Mesenchymal stem cell (in vitro differentiated cells and primary cell): Measurements from ENCODE around the gene MAP1LC3A.

ENCODE experiments used
- DNase-seq: peaks from one replicate; pipeline ENCODE4 v3.0.0-alpha.2; 2013
- H2AFZ ChIP-seq: one replicate; pipeline ENCODE4 v1.6.1; 2013; ENCODE audit warnings: low read depth, mild to moderate bottlenecking, control low read depth, inconsistent platforms, low read length, moderate library complexity
- H2AK5ac ChIP-seq: 2 replicates; pipeline ENCODE4 v1.6.1; 2013; ENCODE audit warnings: low read length, moderate library complexity, mild to moderate bottlenecking, inconsistent platforms; ENCODE audit not compliant: severe bottlenecking
- H2BK120ac ChIP-seq: one replicate; pipeline ENCODE4 v1.6.1; 2013; ENCODE audit warnings: low read depth, mild to moderate bottlenecking, inconsistent platforms, low read length, moderate library complexity
- H2BK12ac ChIP-seq, 2 experiments: one replicate each; pipeline ENCODE4 v1.6.1; 2013; ENCODE audit warnings: inconsistent platforms in 2 of 2, low read length in 2 of 2, mild to moderate bottlenecking in 2 of 2, moderate library complexity in 2 of 2, control low read depth in 1 of 2
- H2BK15ac ChIP-seq: one replicate; pipeline ENCODE4 v1.6.1; 2013; ENCODE audit warnings: mild to moderate bottlenecking, low read depth, inconsistent platforms; ENCODE audit not compliant: poor library complexity, severe bottlenecking
- H2BK5ac ChIP-seq: 2 replicates; pipeline ENCODE4 v1.6.1; 2013; ENCODE audit warnings: low read depth, mild to moderate bottlenecking, low read length, control low read depth, inconsistent platforms; ENCODE audit not compliant: poor library complexity, severe bottlenecking
- H3K14ac ChIP-seq, 2 experiments: one replicate each; pipeline ENCODE4 v1.6.1; 2013; ENCODE audit warnings: inconsistent platforms in 2 of 2, low read length in 2 of 2, control low read depth in 1 of 2, mild to moderate bottlenecking in 1 of 2, moderate library complexity in 1 of 2
- H3K18ac ChIP-seq, 2 experiments: one replicate each; pipeline ENCODE4 v1.6.1; 2013; ENCODE audit warnings: inconsistent platforms in 2 of 2, low read length in 2 of 2, control low read depth in 1 of 2, low read depth in 1 of 2, mild to moderate bottlenecking in 1 of 2
- H3K23ac ChIP-seq, 2 experiments: one replicate each; pipeline ENCODE4 v1.6.1; 2013; ENCODE audit warnings: inconsistent platforms in 2 of 2, low read length in 2 of 2, mild to moderate bottlenecking in 2 of 2, moderate library complexity in 2 of 2, control low read depth in 1 of 2
- H3K27ac ChIP-seq: 2 replicates; pipeline ENCODE4 v1.5.1; 2013; ENCODE audit warnings: mild to moderate bottlenecking, moderate library complexity, low read length, control low read depth, inconsistent platforms; ENCODE audit not compliant: poor library complexity, severe bottlenecking
- H3K27me3 ChIP-seq, 2 experiments: 2 replicates each; pipeline versions ENCODE4 v1.6.1 to v1.7.0; 2013; ENCODE audit warnings: low read length in 2 of 2, mild to moderate bottlenecking in 2 of 2, moderate library complexity in 2 of 2, control low read depth in 1 of 2, inconsistent platforms in 1 of 2; ENCODE audit not compliant: control insufficient read depth in 1 of 2, insufficient read depth in 1 of 2
- H3K36me3 ChIP-seq, 2 experiments: 2 replicates each; pipeline versions ENCODE4 v1.6.1 to v1.7.0; 2013; ENCODE audit warnings: low read length in 2 of 2, control low read depth in 1 of 2, inconsistent platforms in 1 of 2, low read depth in 1 of 2, mild to moderate bottlenecking in 1 of 2; ENCODE audit not compliant: insufficient read depth in 2 of 2, control insufficient read depth in 1 of 2
- H3K4ac ChIP-seq, 2 experiments: one replicate each; pipeline ENCODE4 v1.6.1; 2013; ENCODE audit warnings: inconsistent platforms in 2 of 2, low read length in 2 of 2, mild to moderate bottlenecking in 2 of 2, moderate library complexity in 2 of 2, control low read depth in 1 of 2, low read depth in 1 of 2
- H3K4me1 ChIP-seq: 2 replicates; pipeline ENCODE4 v1.6.1; 2013; ENCODE audit warnings: low read depth, low read length, control low read depth; ENCODE audit not compliant: control insufficient read depth, insufficient read depth
- H3K4me2 ChIP-seq: 2 replicates; pipeline ENCODE4 v1.6.1; 2013; ENCODE audit warnings: low read length, mild to moderate bottlenecking, inconsistent platforms; ENCODE audit not compliant: poor library complexity, severe bottlenecking
- H3K4me3 ChIP-seq, 2 experiments: 2 replicates each; pipeline versions ENCODE4 v1.5.1 to v1.7.0; 2013; ENCODE audit warnings: low read length in 2 of 2, mild to moderate bottlenecking in 2 of 2, control low read depth in 1 of 2, low read depth in 1 of 2; ENCODE audit not compliant: insufficient read depth in 1 of 2
- H3K79me1 ChIP-seq: replicated peaks from 2 replicates; pipeline ENCODE4 v1.6.1; 2013; ENCODE audit warnings: mild to moderate bottlenecking, control low read depth, low read length, inconsistent platforms; ENCODE audit not compliant: poor library complexity, severe bottlenecking
- H3K9ac ChIP-seq: 2 replicates; pipeline ENCODE4 v1.7.0; 2013; ENCODE audit warnings: mild to moderate bottlenecking, low read length, moderate library complexity
- H3K9me3 ChIP-seq: 2 replicates; pipeline ENCODE4 v1.7.0; 2013; ENCODE audit warnings: mild to moderate bottlenecking, low read length; ENCODE audit not compliant: control insufficient read depth
- H4K8ac ChIP-seq: one replicate; pipeline ENCODE4 v1.6.1; 2013; ENCODE audit warnings: inconsistent platforms, mild to moderate bottlenecking, low read length, moderate library complexity
- H4K91ac ChIP-seq: one replicate; pipeline ENCODE4 v1.6.1; 2013; ENCODE audit warnings: mild to moderate bottlenecking, low read length, inconsistent platforms
- WGBS: methylation state at CpG from one replicate; pipeline ENCODE4 v1.1.7; 2013; ENCODE audit warnings: mixed read lengths; 5-methylcytosine and 5-hydroxymethylcytosine counted together

The MAP1LC3A gene

GRCh38 chr20:34530342-34530741 is 28.2 kb upstream of the MAP1LC3A start:
- H3K4ac ChIP-seq = no peak overlapping the region
- H2AFZ ChIP-seq = no peak overlapping the region
- H4K91ac ChIP-seq = no peak overlapping the region
- no peak overlapping the region for H3K9ac ChIP-seq
- DNase-seq = no peak
- H2BK15ac ChIP-seq = no peak overlapping the region
- no peak overlapping the region for H3K27ac ChIP-seq
- no peak overlapping the region for H3K18ac ChIP-seq
- no peak overlapping the region for H3K14ac ChIP-seq
- H3K36me3 ChIP-seq = peaks cover 72 to 82% of the 10 kb centered on the region in 2 experiments
- peaks cover 32% of the 10 kb centered on the region for H3K4me1 ChIP-seq
- no peaks in the 10 kb centered on the region for H3K9me3 ChIP-seq
- H3K27me3 ChIP-seq = no peaks in the 10 kb centered on the region
- H2AK5ac ChIP-seq = no peak overlapping the region
- no peak overlapping the region for H4K8ac ChIP-seq
- H2BK12ac ChIP-seq = no peak overlapping the region
- H2BK5ac ChIP-seq = no peak overlapping the region
- H3K79me1 ChIP-seq = peaks cover 56% of the 10 kb centered on the region
- no peak overlapping the region for H3K4me3 ChIP-seq
- H2BK120ac ChIP-seq = no peak overlapping the region
- 95% methylated on average over 5 of the region's 5 CpGs for WGBS
- H3K4me2 ChIP-seq = no peak overlapping the region
- no peak overlapping the region for H3K23ac ChIP-seq

- no peak overlapping the region for H2AK5ac ChIP-seq
- no peak overlapping the region for H2AFZ ChIP-seq
- 93% methylated on average over 7 of the region's 8 CpGs for WGBS
- H2BK12ac ChIP-seq = no peak overlapping the region
- peaks cover 85 to 89% of the 10 kb centered on the region in 2 experiments for H3K36me3 ChIP-seq
- no peak overlapping the region for H2BK15ac ChIP-seq
- no peak overlapping the region for H3K4ac ChIP-seq
- H3K18ac ChIP-seq = no peak overlapping the region
- no peak overlapping the region for H4K91ac ChIP-seq
- H3K27me3 ChIP-seq = no peaks in the 10 kb centered on the region
- peaks cover 22% of the 10 kb centered on the region for H3K4me1 ChIP-seq
- no peak overlapping the region for H3K4me2 ChIP-seq
- no peak overlapping the region for H3K27ac ChIP-seq
- no peak overlapping the region for H2BK120ac ChIP-seq
- no peak for DNase-seq
- H3K14ac ChIP-seq = no peak overlapping the region
- no peak overlapping the region for H3K4me3 ChIP-seq
- H4K8ac ChIP-seq = no peak overlapping the region
- no peak overlapping the region for H2BK5ac ChIP-seq
- no peak overlapping the region for H3K23ac ChIP-seq
- no peaks in the 10 kb centered on the region for H3K9me3 ChIP-seq
- no peak overlapping the region for H3K9ac ChIP-seq
- H3K79me1 ChIP-seq = peaks cover 59% of the 10 kb centered on the region
These were observed 26.8 kb upstream of the MAP1LC3A start for GRCh38 chr20:34531608-34532265.

- peaks cover 16% of the 10 kb centered on the region for H3K4me1 ChIP-seq
- no peak overlapping the region for H2AFZ ChIP-seq
- H3K23ac ChIP-seq = no peak overlapping the region
- no peak overlapping the region for H3K4me3 ChIP-seq
- H3K27me3 ChIP-seq = no peaks in the 10 kb centered on the region
- H2BK5ac ChIP-seq = no peak overlapping the region
- H4K8ac ChIP-seq = no peak overlapping the region
- no peak overlapping the region for H3K14ac ChIP-seq
- H3K4ac ChIP-seq = no peak overlapping the region
- 92% methylated on average over 8 of the region's 8 CpGs for WGBS
- peaks cover 85 to 89% of the 10 kb centered on the region in 2 experiments for H3K36me3 ChIP-seq
- no peak overlapping the region for H2BK120ac ChIP-seq
- no peak overlapping the region for H3K27ac ChIP-seq
- H3K79me1 ChIP-seq = peaks cover 60% of the 10 kb centered on the region
- no peak for DNase-seq
- no peak overlapping the region for H2BK15ac ChIP-seq
- H3K4me2 ChIP-seq = no peak overlapping the region
- H3K9ac ChIP-seq = no peak overlapping the region
- H4K91ac ChIP-seq = no peak overlapping the region
- no peak overlapping the region for H2AK5ac ChIP-seq
- H2BK12ac ChIP-seq = no peak overlapping the region
- no peaks in the 10 kb centered on the region for H3K9me3 ChIP-seq
- H3K18ac ChIP-seq = no peak overlapping the region
These were observed 26.2 kb upstream of the MAP1LC3A start for GRCh38 chr20:34532320-34532719.

GRCh38 chr20:34532756-34533155 is 25.8 kb upstream of the MAP1LC3A start:
- H3K27ac ChIP-seq = no peak overlapping the region
- no peak overlapping the region for H3K23ac ChIP-seq
- no peak overlapping the region for H2BK120ac ChIP-seq
- no peak for DNase-seq
- no peak overlapping the region for H3K4me2 ChIP-seq
- no peak overlapping the region for H2BK15ac ChIP-seq
- peaks cover 16% of the 10 kb centered on the region for H3K4me1 ChIP-seq
- H4K91ac ChIP-seq = no peak overlapping the region
- H3K14ac ChIP-seq = no peak overlapping the region
- H3K9me3 ChIP-seq = no peaks in the 10 kb centered on the region
- H3K4me3 ChIP-seq = no peak overlapping the region
- no peak overlapping the region for H4K8ac ChIP-seq
- no peak overlapping the region for H2BK5ac ChIP-seq
- H2AK5ac ChIP-seq = no peak overlapping the region
- peaks cover 86 to 89% of the 10 kb centered on the region in 2 experiments for H3K36me3 ChIP-seq
- H3K27me3 ChIP-seq = no peaks in the 10 kb centered on the region
- H3K9ac ChIP-seq = no peak overlapping the region
- WGBS = 97% methylated on average over 7 of the region's 7 CpGs
- no peak overlapping the region for H2AFZ ChIP-seq
- H3K18ac ChIP-seq = no peak overlapping the region
- peaks cover 62% of the 10 kb centered on the region for H3K79me1 ChIP-seq
- H2BK12ac ChIP-seq = no peak overlapping the region
- no peak overlapping the region for H3K4ac ChIP-seq
